SK-N-MC (cell line): ENCODE measurements around the gene IL36A.

Experiments used
- DNase-seq: peaks from one replicate; pipeline ENCODE4 v3.0.0-alpha.2; 2011; ENCODE audit warnings: low read depth, low spot score
- H3K27ac ChIP-seq: fragments of 200-600 bp; sonication (generic); 2 replicates; pipeline ENCODE4 v1.5.1; 2016; ENCODE audit warnings: mixed run types
- H3K36me3 ChIP-seq: fragments of 200-600 bp; sonication (generic); 2 replicates; pipeline ENCODE4 v1.6.1; 2017; ENCODE audit warnings: antibody characterized with exemption, low read length, mixed read lengths; ENCODE audit not compliant: insufficient read depth
- H3K4me3 ChIP-seq: fragments of 200-600 bp; sonication (generic); 2 replicates; pipeline ENCODE4 v1.5.1; 2016
- H3K9ac ChIP-seq: fragments of 200-600 bp; sonication (generic); 2 replicates; pipeline ENCODE4 v1.8.0; 2017; ENCODE audit warnings: mixed run types, mixed read lengths; ENCODE audit not compliant: insufficient read length
- H3K9me3 ChIP-seq: fragments of 200-600 bp; sonication (generic); 2 replicates; pipeline ENCODE4 v1.6.1; 2017; ENCODE audit warnings: low read depth, mild to moderate bottlenecking, antibody characterized with exemption, low read length, moderate library complexity, mixed read lengths
- EZH2 ChIP-seq: fragments of 200-600 bp; sonication (generic); IDR thresholded peaks from one replicate; pipeline ENCODE4 v1.6.1; 2017; ENCODE audit warnings: antibody characterized with exemption
- FOXP2 ChIP-seq: optimal IDR thresholded peaks from 2 replicates; pipeline ENCODE3; 2011; ENCODE audit warnings: mild to moderate bottlenecking, moderate library complexity; ENCODE audit not compliant: insufficient read depth; ENCODE audit errors: extremely low read length, control extremely low read depth
- POLR2AphosphoS5 ChIP-seq: IDR thresholded peaks from 2 replicates; pipeline ENCODE4 v1.6.1; 2012; ENCODE audit warnings: mild to moderate bottlenecking, low read depth, low read length, borderline replicate concordance

IL36A gene, protein sequence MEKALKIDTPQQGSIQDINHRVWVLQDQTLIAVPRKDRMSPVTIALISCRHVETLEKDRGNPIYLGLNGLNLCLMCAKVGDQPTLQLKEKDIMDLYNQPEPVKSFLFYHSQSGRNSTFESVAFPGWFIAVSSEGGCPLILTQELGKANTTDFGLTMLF

DNA sequence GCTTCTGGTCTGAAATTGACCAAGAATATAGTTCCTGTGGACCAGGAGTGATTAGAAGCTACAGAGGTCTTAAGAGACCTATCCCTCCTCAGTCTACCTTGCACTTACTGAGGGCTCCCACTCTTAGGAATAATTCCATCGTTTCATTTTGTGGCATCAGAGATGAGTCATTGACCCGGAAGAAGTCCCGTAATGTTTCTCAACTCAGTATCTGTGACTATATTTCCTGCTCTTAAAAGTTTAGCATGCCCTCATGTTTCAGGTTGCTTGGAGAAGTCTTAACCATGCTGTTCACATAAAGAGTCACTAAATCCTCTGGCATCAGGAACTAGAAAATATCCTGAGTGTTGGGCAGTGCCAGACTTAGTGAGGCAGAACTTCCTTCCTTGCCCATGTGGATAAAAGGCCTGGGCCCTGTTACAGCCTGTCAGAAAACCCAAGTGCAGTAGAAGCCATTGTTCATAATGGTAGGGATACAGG lies at the start of gene IL36A:
Gene IL36A (plus strand): TSS at position 430 of the 480 bp plus-strand sequence. CDS start 413 bp downstream, outside the sequence.
- no peak for TF ChIP-seq POLR2AphosphoS5
- no peak for TF ChIP-seq EZH2
- TF ChIP-seq FOXP2, result no peak
- H3K27ac ChIP-seq, result no peak within 1 kb of the TSS
- no peak within 1 kb of the TSS for H3K9ac ChIP-seq
- no peak within 1 kb of the TSS for H3K4me3 ChIP-seq
- no peaks in the 10 kb centered on the region for H3K9me3 ChIP-seq
- DNase-seq, result no peak
- H3K36me3 ChIP-seq, result no peaks in the 10 kb centered on the region

DNA sequence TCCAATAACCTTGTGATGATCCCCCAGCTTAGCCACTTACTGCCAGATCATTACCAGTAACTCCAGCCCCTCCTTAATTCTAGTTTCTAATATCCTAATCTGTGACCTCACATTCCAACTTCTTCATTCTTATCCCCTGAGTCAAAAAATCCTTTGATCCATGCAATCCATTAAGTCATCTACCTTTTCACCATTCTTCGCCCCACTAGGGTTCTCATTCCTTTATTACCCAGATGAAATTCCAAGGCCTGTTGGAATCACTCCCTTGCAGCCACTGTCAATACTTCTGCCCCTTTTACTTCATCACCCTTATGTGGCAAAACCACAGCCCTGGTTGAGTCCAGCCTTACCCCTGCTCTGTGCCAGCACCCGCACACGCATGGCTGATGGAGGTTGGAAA lies 47.7 kb upstream of the IL36A start:
- H3K36me3 ChIP-seq, result no peaks in the 10 kb centered on the region
- TF ChIP-seq POLR2AphosphoS5 (no peak), FOXP2 (no peak), EZH2 (no peak)
- no peak for DNase-seq

DNA sequence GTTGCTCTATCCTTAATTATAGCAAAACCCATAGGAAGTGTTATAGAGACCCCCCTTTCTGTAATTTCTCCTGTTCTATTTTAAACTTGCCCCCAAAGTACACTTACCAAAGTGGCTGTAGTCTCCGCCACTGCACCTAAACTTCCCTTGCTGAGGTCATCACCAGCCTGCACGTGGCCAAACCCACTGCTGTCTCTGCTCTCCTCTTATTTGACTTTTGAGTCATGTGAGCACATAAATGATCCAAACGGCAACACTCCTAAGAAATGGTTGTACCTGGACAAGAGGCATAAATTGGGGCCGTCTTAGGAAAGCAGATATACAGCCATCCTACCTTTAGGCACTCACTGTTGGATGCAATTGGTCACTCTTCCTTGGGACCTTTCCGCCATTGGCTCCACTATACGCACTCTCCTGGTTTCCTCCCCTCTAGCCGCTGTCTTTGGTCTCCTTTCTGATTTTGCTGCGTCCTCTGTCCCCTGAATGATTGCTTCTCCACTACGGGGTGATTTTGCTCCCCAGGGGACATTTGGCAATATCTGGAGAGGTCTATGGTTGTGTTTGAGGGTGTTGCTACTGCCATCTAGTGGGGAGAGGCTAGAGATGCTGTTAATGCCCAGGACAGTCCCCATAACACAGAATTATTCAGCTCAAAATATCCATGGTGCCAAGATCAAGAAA lies 46.7 kb upstream of the IL36A start:
- H3K9ac ChIP-seq, result no peak overlapping the region
- H3K4me3 ChIP-seq, result no peak overlapping the region
- H3K27ac ChIP-seq, result no peak overlapping the region
- peak; percentile 22 for DNase-seq
- no peaks in the 10 kb centered on the region for H3K36me3 ChIP-seq
- no peak for TF ChIP-seq EZH2
- no peak for TF ChIP-seq FOXP2
- no peak for TF ChIP-seq POLR2AphosphoS5
- H3K9me3 ChIP-seq, result no peaks in the 10 kb centered on the region

More for the DNA sequence above, 47.7 kb upstream of the IL36A start:
- no peak overlapping the region for H3K27ac ChIP-seq
- H3K9ac ChIP-seq, result no peak overlapping the region
- no peak overlapping the region for H3K4me3 ChIP-seq
- no peaks in the 10 kb centered on the region for H3K9me3 ChIP-seq

DNA sequence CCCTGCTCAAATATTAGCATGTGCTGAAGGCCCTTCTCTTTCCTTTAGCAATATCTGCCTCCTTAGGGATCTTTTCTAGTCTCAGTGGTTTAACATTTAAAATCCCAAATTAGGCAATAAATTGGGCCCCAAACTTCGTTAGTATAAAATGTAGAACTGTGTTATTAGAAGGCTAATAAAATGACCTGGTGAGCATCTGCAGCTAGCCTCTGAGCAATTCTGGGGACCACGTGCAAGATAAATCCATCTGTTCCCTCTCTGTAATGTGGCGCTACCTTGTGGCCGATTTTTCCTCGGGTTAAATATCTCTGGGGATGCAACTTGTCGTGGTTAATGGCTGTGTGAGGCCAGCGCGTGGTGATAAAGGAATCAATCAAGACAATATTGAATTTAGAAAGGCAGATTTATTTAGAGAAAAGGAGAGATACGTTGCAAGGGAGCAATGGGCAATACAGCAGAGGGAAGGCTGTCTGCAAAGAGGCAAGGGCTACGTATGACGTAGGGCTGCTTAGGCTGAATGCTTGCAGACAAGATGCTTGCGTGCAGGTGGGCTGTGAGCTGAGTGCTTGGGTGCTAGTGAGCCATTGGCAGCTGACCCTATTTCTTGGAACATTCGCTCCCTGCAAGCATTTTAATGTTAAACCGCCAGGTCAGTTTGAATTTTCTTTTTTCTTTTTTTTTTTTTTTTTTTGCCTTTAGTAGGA lies 46.0 kb upstream of the IL36A start:
- no peaks in the 10 kb centered on the region for H3K9me3 ChIP-seq
- no peaks in the 10 kb centered on the region for H3K36me3 ChIP-seq
- no peak for TF ChIP-seq EZH2
- TF ChIP-seq POLR2AphosphoS5, result no peak
- TF ChIP-seq FOXP2, result no peak
- no peak overlapping the region for H3K27ac ChIP-seq
- H3K4me3 ChIP-seq, result no peak overlapping the region
- H3K9ac ChIP-seq, result no peak overlapping the region
- no peak for DNase-seq

DNA sequence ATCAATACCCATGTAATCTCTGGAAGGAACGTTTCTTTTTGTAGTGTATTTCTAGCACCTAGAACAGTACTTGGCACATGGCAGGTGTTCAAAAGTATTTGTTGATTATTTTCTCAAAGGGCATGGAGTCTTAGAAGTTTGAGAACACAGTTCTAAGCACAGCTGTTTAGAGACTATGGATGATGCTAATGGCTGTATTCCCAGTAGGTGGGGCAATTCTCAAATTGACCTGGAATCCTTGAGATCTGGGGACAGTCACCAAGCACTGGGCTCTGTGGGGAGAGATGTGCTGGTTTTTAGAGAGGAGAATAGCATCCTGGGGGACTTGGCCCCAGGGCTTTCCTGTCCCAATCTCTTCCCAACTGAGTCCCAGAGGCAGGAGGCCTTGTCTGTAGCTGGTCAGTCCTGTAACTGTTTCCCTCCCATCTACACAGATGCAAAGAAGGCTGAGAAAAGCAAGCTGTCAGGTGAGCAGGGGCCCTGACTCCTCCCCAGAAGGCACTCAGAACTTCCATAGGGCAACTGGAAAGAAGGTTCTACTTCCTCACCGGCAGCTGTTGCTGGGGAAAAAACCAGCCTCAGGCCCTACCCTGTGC lies 44.9 kb upstream of the IL36A start:
- Histone ChIP-seq H3K9me3 (no peaks in the 10 kb centered on the region), H3K9ac (no peak overlapping the region), H3K27ac (no peak overlapping the region), H3K4me3 (no peak overlapping the region), H3K36me3 (no peaks in the 10 kb centered on the region)
- DNase-seq, result no peak
- TF ChIP-seq FOXP2 (no peak), POLR2AphosphoS5 (no peak), EZH2 (no peak)

DNA sequence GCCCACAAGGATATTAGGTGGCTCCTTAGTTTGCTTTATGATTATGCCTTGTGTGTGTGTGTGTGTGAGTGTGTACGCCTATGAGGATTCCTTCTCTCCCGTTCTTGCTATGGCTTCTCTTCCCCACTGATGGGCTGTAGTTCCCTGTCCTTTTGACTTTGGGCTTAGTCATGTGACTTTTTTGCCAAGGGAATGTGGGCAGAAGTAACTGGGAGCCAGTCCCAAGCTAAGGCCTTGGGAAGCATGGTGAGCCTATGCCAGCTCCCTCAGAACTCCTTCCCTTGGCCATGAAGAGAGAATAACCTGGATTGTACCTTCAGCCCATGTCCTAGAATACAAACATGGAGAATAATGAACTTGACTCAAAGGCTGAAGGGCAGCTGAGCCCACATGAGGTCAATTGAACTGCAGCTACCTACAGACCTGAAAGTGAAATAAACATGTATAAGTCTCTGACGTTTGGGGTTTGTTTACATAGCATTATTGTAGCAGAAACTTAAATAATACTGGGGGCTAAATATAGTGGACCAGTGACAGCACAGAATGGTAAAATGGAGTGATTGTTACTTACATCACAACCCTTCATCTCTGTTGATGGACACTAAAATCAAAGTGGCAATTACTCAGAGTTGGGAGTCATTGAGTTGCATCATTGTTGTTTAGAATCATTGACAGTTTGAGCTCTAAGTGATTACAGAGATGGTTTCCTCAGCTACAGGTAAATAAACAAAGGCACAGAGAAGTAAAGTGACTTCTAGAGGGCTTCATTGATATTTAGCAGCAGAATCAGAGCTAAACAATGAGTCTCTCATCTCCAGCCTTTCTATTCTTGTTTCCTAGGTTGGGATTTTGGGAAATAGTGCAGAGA lies 42.7 kb upstream of the IL36A start:
- Histone ChIP-seq H3K4me3 (no peak overlapping the region), H3K9ac (no peak overlapping the region), H3K9me3 (no peaks in the 10 kb centered on the region), H3K27ac (no peak overlapping the region), H3K36me3 (no peaks in the 10 kb centered on the region)
- TF ChIP-seq FOXP2 (no peak), POLR2AphosphoS5 (no peak), EZH2 (no peak)
- DNase-seq, result no peak

DNA sequence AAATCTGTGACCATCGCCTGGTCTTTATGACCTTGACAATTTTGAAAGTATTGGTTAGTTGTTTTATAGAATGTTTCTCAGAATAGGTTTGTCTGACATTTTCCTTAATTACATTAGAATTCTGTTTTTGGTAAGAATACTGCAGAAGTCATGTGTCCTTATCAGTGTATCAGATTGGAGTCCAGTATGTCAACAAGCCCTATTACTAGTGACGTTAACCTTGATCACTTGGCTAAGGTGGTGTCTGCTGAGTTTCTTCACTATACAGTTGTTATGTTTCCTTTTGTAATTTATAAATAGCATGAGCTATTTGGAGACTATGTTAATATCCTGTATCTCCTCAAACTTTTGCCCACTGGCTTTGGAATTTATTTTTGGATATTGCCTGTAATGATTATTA lies 38.2 kb upstream of the IL36A start:
- Histone ChIP-seq H3K9ac (no peak overlapping the region), H3K4me3 (no peak overlapping the region), H3K27ac (no peak overlapping the region), H3K9me3 (no peaks in the 10 kb centered on the region), H3K36me3 (no peaks in the 10 kb centered on the region)
- no peak for DNase-seq
- no peak for TF ChIP-seq FOXP2
- TF ChIP-seq POLR2AphosphoS5, result no peak
- TF ChIP-seq EZH2, result no peak
